HEK293 (cell line): Measurements from ENCODE around the gene RBBP8NL.

Source experiments
- CTCF ChIP-seq: fragments of 450-650 bp; formaldehyde crosslinking; IDR thresholded peaks from 2 replicates; pipeline ENCODE4 v1.5.1; 2016; ENCODE audit warnings: missing biosample characterization, missing genetic modification characterization
- GLI4 ChIP-seq: fragments of 450-650 bp; formaldehyde crosslinking; IDR thresholded peaks from 2 replicates; pipeline ENCODE4 v1.5.1; 2016; ENCODE audit warnings: missing biosample characterization, missing genetic modification characterization
- SALL2 ChIP-seq: fragments of 450-650 bp; formaldehyde crosslinking; IDR thresholded peaks from 2 replicates; pipeline ENCODE4 v1.5.0; 2017; ENCODE audit warnings: missing biosample characterization, mild to moderate bottlenecking, missing genetic modification characterization, borderline replicate concordance
- SETDB1 ChIP-seq: IDR thresholded peaks from one replicate; pipeline ENCODE4 v1.6.1; 2017; ENCODE audit warnings: mild to moderate bottlenecking, low read length, moderate library complexity, mixed read lengths; ENCODE audit not compliant: insufficient read length
- ZEB2 ChIP-seq: fragments of 450-650 bp; formaldehyde crosslinking; IDR thresholded peaks from 2 replicates; pipeline ENCODE4 v1.5.1; 2016; ENCODE audit warnings: missing biosample characterization, missing genetic modification characterization
- ZNF274 ChIP-seq, 2 experiments: fragments of 200-500 bp in 1 of 2; fragments of 450-650 bp in 1 of 2; sonication (Bioruptor generic) in 1 of 2; formaldehyde crosslinking in 1 of 2; IDR thresholded peaks; 2 replicates each; pipeline versions ENCODE4 v1.5.1 to v1.6.1; 2014 to 2016; ENCODE audit warnings: borderline replicate concordance in 1 of 2, inconsistent platforms in 1 of 2, low read length in 1 of 2, missing biosample characterization in 1 of 2, missing genetic modification characterization in 1 of 2
- ZNF423 ChIP-seq: fragments of 450-650 bp; formaldehyde crosslinking; IDR thresholded peaks from 2 replicates; pipeline ENCODE4 v1.5.1; 2016; ENCODE audit warnings: missing biosample characterization, missing genetic modification characterization
- ZNF561 ChIP-seq: fragments of 450-650 bp; IDR thresholded peaks from 2 replicates; pipeline ENCODE4 v1.5.1; 2018; ENCODE audit warnings: missing biosample characterization, missing genetic modification characterization, borderline replicate concordance
- TF ChIP-seq, protein P1 (sequence below): fragments of 450-650 bp; formaldehyde crosslinking; IDR thresholded peaks from 2 replicates; pipeline ENCODE4 v1.5.1; 2016; ENCODE audit warnings: missing biosample characterization, missing genetic modification characterization
- TF ChIP-seq, protein P2 (sequence below): fragments of 450-650 bp; formaldehyde crosslinking; optimal IDR thresholded peaks from 2 replicates; pipeline ENCODE3; 2016; ENCODE audit warnings: missing biosample characterization, mild to moderate bottlenecking, missing genetic modification characterization

DNA sequence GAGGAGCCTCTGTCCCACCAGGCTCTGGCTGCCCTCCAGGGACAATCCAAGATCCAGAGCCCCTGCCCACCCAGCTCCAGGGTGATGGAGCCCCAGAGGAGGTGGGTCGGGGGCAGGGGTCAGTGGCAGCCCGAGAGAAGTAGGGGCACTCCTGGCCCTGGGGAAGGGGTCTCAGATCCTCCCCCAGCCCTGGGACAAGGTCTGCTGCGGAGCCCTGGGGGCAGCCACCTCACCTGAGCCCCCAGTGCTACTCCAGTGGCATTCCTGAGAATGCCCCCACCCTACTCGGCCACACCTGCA, 57.6 kb downstream of the RBBP8NL start:
- TF ChIP-seq, protein P1, sequence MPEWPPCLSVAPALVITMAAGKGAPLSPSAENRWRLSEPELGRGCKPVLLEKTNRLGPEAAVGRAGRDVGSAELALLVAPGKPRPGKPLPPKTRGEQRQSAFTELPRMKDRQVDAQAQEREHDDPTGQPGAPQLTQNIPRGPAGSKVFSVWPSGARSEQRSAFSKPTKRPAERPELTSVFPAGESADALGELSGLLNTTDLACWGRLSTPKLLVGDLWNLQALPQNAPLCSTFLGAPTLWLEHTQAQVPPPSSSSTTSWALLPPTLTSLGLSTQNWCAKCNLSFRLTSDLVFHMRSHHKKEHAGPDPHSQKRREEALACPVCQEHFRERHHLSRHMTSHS: no peak
- TF ChIP-seq CTCF (tag by site-specific recombination): no peak
- TF ChIP-seq ZNF561: no peak
- TF ChIP-seq, protein P2, sequence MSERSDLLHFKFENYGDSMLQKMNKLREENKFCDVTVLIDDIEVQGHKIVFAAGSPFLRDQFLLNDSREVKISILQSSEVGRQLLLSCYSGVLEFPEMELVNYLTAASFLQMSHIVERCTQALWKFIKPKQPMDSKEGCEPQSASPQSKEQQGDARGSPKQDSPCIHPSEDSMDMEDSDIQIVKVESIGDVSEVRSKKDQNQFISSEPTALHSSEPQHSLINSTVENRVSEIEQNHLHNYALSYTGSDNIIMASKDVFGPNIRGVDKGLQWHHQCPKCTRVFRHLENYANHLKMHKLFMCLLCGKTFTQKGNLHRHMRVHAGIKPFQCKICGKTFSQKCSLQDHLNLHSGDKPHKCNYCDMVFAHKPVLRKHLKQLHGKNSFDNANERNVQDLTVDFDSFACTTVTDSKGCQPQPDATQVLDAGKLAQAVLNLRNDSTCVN (tag by site-specific recombination): no peak
- no peak for TF ChIP-seq GLI4 (tag by site-specific recombination)
- TF ChIP-seq ZNF423 (tag by site-specific recombination): no peak
- TF ChIP-seq SETDB1: no peak
- TF ChIP-seq ZEB2: no peak
- TF ChIP-seq ZNF274 (IDR thresholded peaks at IDR 0.05; ENCODE audit: low read length): no peak
- TF ChIP-seq ZNF274 (tag by site-specific recombination; IDR thresholded peaks at IDR 0.05; ENCODE audit: borderline replicate concordance): no peak
- no peak for TF ChIP-seq SALL2
